CD8-positive, alpha-beta memory T cell (primary cell): ENCODE data around the gene LINGO1. TPM values are rescaled to one million over a fixed set of nuclear protein-coding genes. Genes with fewer than 3 reads are reported as not detected.

Source experiments
- CTCF ChIA-PET: fragments of 350-600 bp; sonication (Branson Sonifier 250); formaldehyde crosslinking; loops from one replicate; lab custom pipeline; 2021; ENCODE audit warnings: antibody characterized with exemption; lab: Charles Lee
- POLR2A ChIA-PET: fragments of 350-600 bp; sonication (Branson Sonifier 250); formaldehyde crosslinking; loops from one replicate; lab custom pipeline; 2021; ENCODE audit warnings: antibody characterized with exemption; lab: Charles Lee
- DNase-seq, 5 donors: peaks; one replicate each; pipeline versions ENCODE4 v3.0.0 to v3.0.0-alpha.2; 2020 to 2022; ENCODE audit warnings: mixed read lengths in 1 of 5
- H3K27ac ChIP-seq: one replicate; pipeline ENCODE4 v1.7.0; 2013; ENCODE audit warnings: low read depth, mild to moderate bottlenecking, low read length, moderate library complexity
- H3K27me3 ChIP-seq: 2 replicates; pipeline ENCODE4 v1.7.0; 2013; ENCODE audit warnings: low read length, mild to moderate bottlenecking; ENCODE audit not compliant: insufficient read depth, poor library complexity, severe bottlenecking
- H3K36me3 ChIP-seq: 2 replicates; pipeline ENCODE4 v1.7.0; 2013; ENCODE audit warnings: mild to moderate bottlenecking, low read length, moderate library complexity; ENCODE audit not compliant: insufficient read depth
- H3K4me1 ChIP-seq: 2 replicates; pipeline ENCODE4 v1.7.0; 2013; ENCODE audit warnings: mild to moderate bottlenecking, low read length, moderate library complexity; ENCODE audit not compliant: insufficient read depth
- H3K4me3 ChIP-seq: 2 replicates; pipeline ENCODE4 v1.7.0; 2013; ENCODE audit warnings: mild to moderate bottlenecking, low read length
- H3K9me3 ChIP-seq: 2 replicates; pipeline ENCODE4 v1.7.0; 2013; ENCODE audit warnings: mild to moderate bottlenecking, low read length
- H3K27ac Mint-ChIP-seq, 8 donors: one replicate each; pipeline ENCODE4 v1.8.0; 2020 to 2021; ENCODE audit warnings: mixed read lengths in 8 of 8, mild to moderate bottlenecking in 6 of 8, inconsistent platforms in 3 of 8, moderate library complexity in 3 of 8
- H3K27me3 Mint-ChIP-seq, 2 donors: one replicate each; pipeline ENCODE4 v1.8.0; 2020 to 2021; ENCODE audit warnings: mixed read lengths in 2 of 2, mild to moderate bottlenecking in 1 of 2, moderate library complexity in 1 of 2
- H3K36me3 Mint-ChIP-seq, 3 donors: one replicate each; pipeline ENCODE4 v1.8.0; 2020 to 2021; ENCODE audit warnings: mixed read lengths in 3 of 3, inconsistent platforms in 1 of 3, mild to moderate bottlenecking in 1 of 3
- H3K4me1 Mint-ChIP-seq, 3 donors: one replicate each; pipeline ENCODE4 v1.8.0; 2020 to 2021; ENCODE audit warnings: mixed read lengths in 3 of 3, inconsistent platforms in 1 of 3, mild to moderate bottlenecking in 1 of 3
- H3K4me3 Mint-ChIP-seq, 7 donors: one replicate each; pipeline ENCODE4 v1.8.0; 2020 to 2021; ENCODE audit warnings: mixed read lengths in 7 of 7, mild to moderate bottlenecking in 6 of 7, moderate library complexity in 4 of 7, inconsistent platforms in 2 of 7
- H3K9me3 Mint-ChIP-seq, 5 donors: one replicate each; pipeline ENCODE4 v1.8.0; 2020 to 2022; ENCODE audit warnings: mixed read lengths in 5 of 5, mild to moderate bottlenecking in 3 of 5, moderate library complexity in 2 of 5, inconsistent platforms in 1 of 5
- polyA plus RNA-seq: library from polyadenylated mRNA; unstranded; fragments of 300-500 nt; fragmentation: Illumina TruSeq; gene quantifications from one replicate; pipeline ENCODE4 v1.2.3, GENCODE V29; 2021
- total RNA-seq, 2 experiments: library from RNA; stranded (reverse); gene quantifications; one replicate each; pipeline ENCODE4 v1.2.3, GENCODE V29; 2021

LINGO1 gene
- total and polyA plus RNA-seq, 3 experiments from 2014 or later = not detected

GRCh38 chr15:77577366-77577950, 55.3 kb downstream of the LINGO1 start:
- POLR2A ChIA-PET = no interaction called here
- H3K4me3 Mint-ChIP-seq = no peak overlapping the region

GRCh38 chr15:77576538-77576937, 56.2 kb downstream of the LINGO1 start:
- Mint-ChIP-seq H3K27me3 (peaks cover 0 to 9% of the 10 kb centered on the region in 2 donors), H3K27ac (no peak overlapping the region)

More at GRCh38 chr15:77577366-77577950, 55.3 kb downstream of the LINGO1 start:
- no peaks in the 10 kb centered on the region for H3K9me3 ChIP-seq
- peaks cover 0 to 9% of the 10 kb centered on the region in 2 donors for H3K27me3 Mint-ChIP-seq
- H3K27ac ChIP-seq = no peak overlapping the region
- H3K36me3 ChIP-seq = no peaks in the 10 kb centered on the region
- H3K27ac Mint-ChIP-seq = no peak overlapping the region
- CTCF ChIA-PET = no interaction called here
- H3K4me3 ChIP-seq = no peak overlapping the region
- H3K36me3 Mint-ChIP-seq = no peaks in the 10 kb centered on the region
- no peak for DNase-seq
- H3K4me1 ChIP-seq = no peaks in the 10 kb centered on the region
- no peaks in the 10 kb centered on the region for H3K27me3 ChIP-seq
- H3K4me1 Mint-ChIP-seq = no peaks in the 10 kb centered on the region
- H3K9me3 Mint-ChIP-seq = no peaks in the 10 kb centered on the region

GRCh38 chr15:77575203-77575934, 57.3 kb downstream of the LINGO1 start:
- H3K36me3 Mint-ChIP-seq = no peaks in the 10 kb centered on the region
- ChIA-PET CTCF (no interaction called here), POLR2A (no interaction called here)
- no peaks in the 10 kb centered on the region for H3K4me1 ChIP-seq
- H3K27ac Mint-ChIP-seq = no peak overlapping the region
- peaks cover 0 to 9% of the 10 kb centered on the region in 2 donors for H3K27me3 Mint-ChIP-seq
- no peaks in the 10 kb centered on the region for H3K27me3 ChIP-seq
- H3K9me3 ChIP-seq = no peaks in the 10 kb centered on the region
- no peaks in the 10 kb centered on the region for H3K36me3 ChIP-seq
- no peak overlapping the region for H3K4me3 ChIP-seq
- no peaks in the 10 kb centered on the region for H3K9me3 Mint-ChIP-seq
- DNase-seq = no peak
- H3K4me1 Mint-ChIP-seq = no peaks in the 10 kb centered on the region
- H3K27ac ChIP-seq = no peak overlapping the region
- no peak overlapping the region for H3K4me3 Mint-ChIP-seq

More at GRCh38 chr15:77576538-77576937, 56.2 kb downstream of the LINGO1 start:
- ChIA-PET CTCF (no interaction called here), POLR2A (no interaction called here)
- Mint-ChIP-seq H3K4me3 (no peak overlapping the region), H3K4me1 (no peaks in the 10 kb centered on the region), H3K9me3 (no peaks in the 10 kb centered on the region), H3K36me3 (no peaks in the 10 kb centered on the region)
- Histone ChIP-seq H3K9me3 (no peaks in the 10 kb centered on the region), H3K4me1 (no peaks in the 10 kb centered on the region), H3K36me3 (no peaks in the 10 kb centered on the region), H3K4me3 (no peak overlapping the region), H3K27me3 (no peaks in the 10 kb centered on the region), H3K27ac (no peak overlapping the region)
- no peak for DNase-seq

GRCh38 chr15:77574521-77575202, 58.0 kb downstream of the LINGO1 start:
- no peak overlapping the region for H3K27ac Mint-ChIP-seq
- peaks cover 0 to under 1% (median 0%) of the 10 kb centered on the region in 3 donors for H3K4me1 Mint-ChIP-seq
- Histone ChIP-seq H3K4me3 (no peak overlapping the region), H3K27me3 (no peaks in the 10 kb centered on the region), H3K36me3 (no peaks in the 10 kb centered on the region), H3K27ac (no peak overlapping the region), H3K4me1 (no peaks in the 10 kb centered on the region), H3K9me3 (no peaks in the 10 kb centered on the region)
- no peaks in the 10 kb centered on the region for H3K9me3 Mint-ChIP-seq
- H3K27me3 Mint-ChIP-seq = peaks cover 1 to 7% of the 10 kb centered on the region in 2 donors
- CTCF ChIA-PET = no interaction called here
- H3K4me3 Mint-ChIP-seq = no peak overlapping the region
- no peak for DNase-seq
- POLR2A ChIA-PET = no interaction called here
- no peaks in the 10 kb centered on the region for H3K36me3 Mint-ChIP-seq

- no peaks in the 10 kb centered on the region for H3K4me1 ChIP-seq
- ChIA-PET POLR2A (no interaction called here), CTCF (no interaction called here)
- H3K27me3 ChIP-seq = no peaks in the 10 kb centered on the region
- Mint-ChIP-seq H3K27me3 (peaks cover 3 to 9% of the 10 kb centered on the region in 2 donors), H3K27ac (no peak overlapping the region), H3K4me3 (no peak overlapping the region), H3K4me1 (peaks cover 0 to 3% (median 0%) of the 10 kb centered on the region in 3 donors), H3K36me3 (no peaks in the 10 kb centered on the region), H3K9me3 (no peaks in the 10 kb centered on the region)
- H3K36me3 ChIP-seq = no peaks in the 10 kb centered on the region
- DNase-seq = no peak
- no peak overlapping the region for H3K27ac ChIP-seq
- no peak overlapping the region for H3K4me3 ChIP-seq
- no peaks in the 10 kb centered on the region for H3K9me3 ChIP-seq
Measured at GRCh38 chr15:77573802-77574201, 58.9 kb downstream of the LINGO1 start.

GRCh38 chr15:77572186-77572585, 60.5 kb downstream of the LINGO1 start:
- H3K4me1 ChIP-seq = no peaks in the 10 kb centered on the region
- H3K4me1 Mint-ChIP-seq = peaks cover 0 to 3% (median 0%) of the 10 kb centered on the region in 3 donors
- POLR2A ChIA-PET = no interaction called here

GRCh38 chr15:77571741-77572140, 61.0 kb downstream of the LINGO1 start:
- no peak overlapping the region for H3K27ac Mint-ChIP-seq
- Histone ChIP-seq H3K36me3 (no peaks in the 10 kb centered on the region), H3K9me3 (no peaks in the 10 kb centered on the region), H3K27ac (no peak overlapping the region), H3K4me1 (no peaks in the 10 kb centered on the region), H3K4me3 (no peak overlapping the region), H3K27me3 (no peaks in the 10 kb centered on the region)
- ChIA-PET CTCF (no interaction called here), POLR2A (no interaction called here)
- no peaks in the 10 kb centered on the region for H3K9me3 Mint-ChIP-seq
- peaks cover 3 to 7% of the 10 kb centered on the region in 2 donors for H3K27me3 Mint-ChIP-seq
- H3K36me3 Mint-ChIP-seq = no peaks in the 10 kb centered on the region
- H3K4me1 Mint-ChIP-seq = peaks cover 0 to 3% (median 0%) of the 10 kb centered on the region in 3 donors
- H3K4me3 Mint-ChIP-seq = no peak overlapping the region
- DNase-seq = no peak

More at GRCh38 chr15:77572186-77572585, 60.5 kb downstream of the LINGO1 start:
- CTCF ChIA-PET = no interaction called here
- H3K36me3 ChIP-seq = no peaks in the 10 kb centered on the region
- Mint-ChIP-seq H3K27me3 (peaks cover 3 to 7% of the 10 kb centered on the region in 2 donors), H3K9me3 (no peaks in the 10 kb centered on the region), H3K4me3 (no peak overlapping the region), H3K36me3 (no peaks in the 10 kb centered on the region), H3K27ac (no peak overlapping the region)
- no peaks in the 10 kb centered on the region for H3K27me3 ChIP-seq
- no peak overlapping the region for H3K4me3 ChIP-seq
- DNase-seq = no peak
- no peak overlapping the region for H3K27ac ChIP-seq
- H3K9me3 ChIP-seq = no peaks in the 10 kb centered on the region

- Histone ChIP-seq H3K4me3 (no peak overlapping the region), H3K9me3 (no peaks in the 10 kb centered on the region), H3K27ac (no peak overlapping the region), H3K4me1 (no peaks in the 10 kb centered on the region), H3K36me3 (no peaks in the 10 kb centered on the region), H3K27me3 (no peaks in the 10 kb centered on the region)
- Mint-ChIP-seq H3K36me3 (no peaks in the 10 kb centered on the region), H3K4me3 (no peak overlapping the region), H3K9me3 (no peaks in the 10 kb centered on the region), H3K4me1 (peaks cover 0 to 3% (median 0%) of the 10 kb centered on the region in 3 donors), H3K27ac (no peak overlapping the region), H3K27me3 (peaks cover 3 to 7% of the 10 kb centered on the region in 2 donors)
- no peak for DNase-seq
- POLR2A ChIA-PET = no interaction called here
- CTCF ChIA-PET = no interaction called here
Measured at GRCh38 chr15:77571181-77571580, 61.5 kb downstream of the LINGO1 start.
